Effector memory CD4-positive, alpha-beta T cell (primary cell): ENCODE measurements around the gene FLII.

Source experiments
- DNase-seq, 3 donors: peaks; one replicate each; pipeline ENCODE4 v3.0.0-alpha.2; 2020
- H3K27ac ChIP-seq: 2 replicates; pipeline ENCODE4 v1.7.0; 2013; ENCODE audit warnings: mild to moderate bottlenecking, low read length, moderate library complexity; ENCODE audit not compliant: insufficient read depth, poor library complexity, severe bottlenecking
- H3K27me3 ChIP-seq: replicated peaks from 2 replicates; pipeline ENCODE4 v1.7.0; 2013; ENCODE audit warnings: mild to moderate bottlenecking, low read length; ENCODE audit not compliant: insufficient read depth, control insufficient read depth, poor library complexity, severe bottlenecking
- H3K36me3 ChIP-seq: 2 replicates; pipeline ENCODE4 v1.7.0; 2013; ENCODE audit warnings: mild to moderate bottlenecking, low read length, moderate library complexity; ENCODE audit not compliant: control insufficient read depth, insufficient read depth
- H3K4me1 ChIP-seq: 2 replicates; pipeline ENCODE4 v1.7.0; 2013; ENCODE audit warnings: low read length, mild to moderate bottlenecking; ENCODE audit not compliant: control insufficient read depth, insufficient read depth, poor library complexity, severe bottlenecking
- H3K4me3 ChIP-seq: 2 replicates; pipeline ENCODE4 v1.7.0; 2013; ENCODE audit warnings: low read length, low read depth, mild to moderate bottlenecking; ENCODE audit not compliant: insufficient read depth, poor library complexity, severe bottlenecking
- H3K9me3 ChIP-seq: 2 replicates; pipeline ENCODE4 v1.7.0; 2013; ENCODE audit warnings: mild to moderate bottlenecking, low read length, moderate library complexity; ENCODE audit not compliant: control insufficient read depth

FLII gene

GRCh38 chr17:18245038-18245776, 13.3 kb downstream of the FLII start:
- H3K4me3 ChIP-seq, result no peak overlapping the region
- no peaks in the 10 kb centered on the region for H3K9me3 ChIP-seq
- H3K27me3 ChIP-seq, result no peaks in the 10 kb centered on the region
- no peak for DNase-seq
- no peaks in the 10 kb centered on the region for H3K4me1 ChIP-seq
- no peak overlapping the region for H3K27ac ChIP-seq
- peaks cover 50% of the 10 kb centered on the region for H3K36me3 ChIP-seq

- H3K36me3 ChIP-seq, result peaks cover 34% of the 10 kb centered on the region
- no peak overlapping the region for H3K4me3 ChIP-seq
- no peaks in the 10 kb centered on the region for H3K9me3 ChIP-seq
Measured at GRCh38 chr17:18241229-18241871, 17.2 kb downstream of the FLII start.

GRCh38 chr17:18240449-18240848, 18.1 kb downstream of the FLII start:
- DNase-seq, result no peak
- Histone ChIP-seq H3K36me3 (peaks cover 25% of the 10 kb centered on the region), H3K27ac (no peak overlapping the region), H3K9me3 (no peaks in the 10 kb centered on the region), H3K4me3 (no peak overlapping the region), H3K4me1 (no peaks in the 10 kb centered on the region), H3K27me3 (no peaks in the 10 kb centered on the region)

More at GRCh38 chr17:18241229-18241871, 17.2 kb downstream of the FLII start:
- Histone ChIP-seq H3K27ac (no peak overlapping the region), H3K4me1 (no peaks in the 10 kb centered on the region), H3K27me3 (no peaks in the 10 kb centered on the region)
- no peak for DNase-seq

DNA sequence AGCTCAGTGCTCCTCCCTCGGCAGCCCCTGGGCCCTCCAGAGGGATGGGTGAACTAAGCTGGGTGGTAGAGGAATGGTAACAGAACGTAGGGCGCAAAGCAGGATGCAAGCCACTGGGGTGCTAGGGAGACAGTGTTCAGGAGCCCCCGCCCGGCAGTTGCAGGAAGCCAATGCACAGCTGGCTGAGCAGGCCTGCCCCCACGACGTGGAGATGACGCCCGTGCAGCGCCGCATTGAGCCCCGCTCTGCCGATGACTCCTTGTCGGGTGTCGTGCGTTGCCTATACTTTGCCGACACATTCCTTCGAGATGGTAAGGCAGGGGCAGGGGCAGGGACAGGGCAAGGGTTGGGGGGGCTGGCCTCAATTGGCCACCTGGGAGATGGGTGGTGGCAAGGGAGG, 20.2 kb downstream of the FLII start:
- no peak for DNase-seq
- Histone ChIP-seq H3K36me3 (peaks cover 31% of the 10 kb centered on the region), H3K4me3 (no peak overlapping the region), H3K27me3 (no peaks in the 10 kb centered on the region), H3K27ac (no peak overlapping the region), H3K4me1 (no peaks in the 10 kb centered on the region), H3K9me3 (no peaks in the 10 kb centered on the region)

DNA sequence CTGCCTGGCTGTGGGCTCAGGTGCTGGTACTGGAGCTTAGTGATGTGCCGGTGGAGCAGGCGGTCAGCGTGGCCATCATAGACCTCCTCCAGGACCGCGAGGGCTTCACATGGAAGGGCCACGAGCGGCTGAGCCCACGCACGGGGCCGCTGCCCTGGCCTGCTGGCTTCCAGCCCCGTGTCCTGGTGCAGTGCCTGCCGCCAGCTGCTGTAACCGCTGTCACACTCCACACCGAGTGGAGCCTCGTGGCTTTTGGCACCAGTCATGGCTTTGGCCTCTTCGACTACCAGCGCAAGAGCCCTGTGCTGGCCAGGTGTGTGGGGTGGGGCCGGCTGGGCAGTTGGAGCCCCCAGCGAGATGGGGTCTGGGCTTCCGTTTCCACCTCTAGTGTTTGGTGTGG, 21.1 kb downstream of the FLII start:
- Histone ChIP-seq H3K36me3 (peaks cover 38% of the 10 kb centered on the region), H3K27ac (no peak overlapping the region), H3K27me3 (no peaks in the 10 kb centered on the region), H3K4me1 (no peaks in the 10 kb centered on the region), H3K4me3 (no peak overlapping the region), H3K9me3 (no peaks in the 10 kb centered on the region)
- DNase-seq, result no peak

DNA sequence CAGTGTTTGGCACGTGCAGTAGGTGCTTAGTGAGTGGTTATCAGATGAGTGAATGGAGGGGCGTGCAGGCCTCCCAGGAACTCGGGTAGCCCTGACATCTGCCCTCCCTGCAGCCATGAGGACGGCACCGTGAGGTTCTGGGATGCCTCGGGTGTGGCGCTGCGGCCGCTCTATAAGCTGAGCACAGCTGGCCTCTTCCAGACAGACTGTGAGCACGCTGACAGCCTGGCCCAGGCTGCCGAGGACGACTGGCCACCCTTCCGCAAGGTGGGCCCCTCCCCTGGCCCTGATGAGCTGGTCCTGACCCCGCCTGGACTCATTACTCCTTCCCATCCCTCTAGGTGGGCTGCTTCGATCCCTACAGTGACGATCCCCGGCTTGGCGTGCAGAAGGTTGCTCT, 22.0 kb downstream of the FLII start:
- Histone ChIP-seq H3K36me3 (peaks cover 40% of the 10 kb centered on the region), H3K9me3 (no peaks in the 10 kb centered on the region), H3K4me3 (no peak overlapping the region), H3K27me3 (no peaks in the 10 kb centered on the region), H3K27ac (no peak overlapping the region), H3K4me1 (no peaks in the 10 kb centered on the region)
- no peak for DNase-seq

GRCh38 chr17:18235743-18236256, 22.7 kb downstream of the FLII start:
- no peaks in the 10 kb centered on the region for H3K4me1 ChIP-seq
- peaks cover 40% of the 10 kb centered on the region for H3K36me3 ChIP-seq
- H3K27me3 ChIP-seq, result no peaks in the 10 kb centered on the region
- DNase-seq, result no peak
- H3K4me3 ChIP-seq, result no peak overlapping the region
- no peaks in the 10 kb centered on the region for H3K9me3 ChIP-seq
- H3K27ac ChIP-seq, result no peak overlapping the region

DNA sequence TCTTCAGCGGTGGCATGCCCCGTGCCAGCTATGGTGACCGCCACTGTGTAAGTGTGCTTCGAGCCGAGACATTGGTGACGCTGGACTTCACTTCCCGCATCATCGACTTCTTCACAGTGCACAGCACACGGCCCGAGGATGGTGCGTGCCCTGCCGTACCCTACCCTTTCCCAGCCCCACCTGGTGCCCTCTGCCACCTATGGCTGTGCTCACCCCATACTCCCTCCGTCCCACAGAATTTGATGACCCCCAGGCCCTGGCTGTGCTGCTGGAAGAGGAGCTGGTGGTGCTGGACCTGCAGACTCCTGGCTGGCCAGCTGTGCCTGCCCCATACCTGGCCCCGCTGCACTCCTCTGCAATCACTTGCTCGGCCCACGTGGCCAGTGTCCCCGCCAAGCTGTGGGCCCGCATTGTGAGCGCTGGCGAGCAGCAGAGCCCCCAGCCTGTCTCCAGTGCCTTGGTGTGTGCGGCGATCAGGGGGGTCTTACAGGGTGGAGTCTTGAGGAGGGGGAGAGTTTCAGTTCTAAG, 23.6 kb downstream of the FLII start:
- no peak for DNase-seq
- Histone ChIP-seq H3K27ac (no peak overlapping the region), H3K9me3 (no peaks in the 10 kb centered on the region), H3K4me1 (no peaks in the 10 kb centered on the region), H3K36me3 (peaks cover 40% of the 10 kb centered on the region), H3K27me3 (no peaks in the 10 kb centered on the region), H3K4me3 (no peak overlapping the region)

DNA sequence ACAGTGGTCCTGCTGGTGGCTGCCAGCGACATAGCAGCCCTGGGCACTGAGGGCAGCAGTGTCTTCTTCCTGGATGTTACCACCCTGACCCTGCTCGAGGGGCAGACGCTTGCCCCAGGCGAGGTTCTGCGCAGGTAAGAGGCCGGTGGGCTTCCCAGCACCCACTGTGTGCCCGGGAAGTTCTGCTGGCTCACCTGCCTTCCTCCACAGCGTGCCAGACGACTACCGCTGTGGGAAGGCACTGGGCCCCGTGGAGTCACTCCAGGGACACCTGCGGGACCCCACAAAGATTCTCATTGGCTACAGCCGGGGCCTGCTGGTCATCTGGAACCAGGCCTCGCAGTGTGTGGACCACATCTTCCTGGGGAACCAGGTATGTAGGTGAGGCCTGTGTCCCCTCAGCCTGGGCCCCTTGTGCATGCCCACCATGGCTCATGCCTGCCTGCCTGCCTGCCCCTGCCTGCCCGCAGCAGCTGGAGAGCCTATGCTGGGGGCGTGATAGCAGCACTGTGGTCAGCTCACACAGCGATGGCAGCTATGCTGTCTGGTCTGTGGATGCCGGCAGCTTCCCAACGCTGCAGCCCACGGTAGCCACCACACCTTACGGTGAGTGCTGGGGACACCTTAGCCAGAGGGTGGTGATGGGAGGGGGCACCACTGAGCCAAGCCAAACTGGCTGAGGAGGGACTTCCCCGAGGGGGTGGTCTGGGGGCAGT, 24.6 kb downstream of the FLII start:
- no peak overlapping the region for H3K27ac ChIP-seq
- H3K4me1 ChIP-seq, result no peaks in the 10 kb centered on the region
- no peak overlapping the region for H3K4me3 ChIP-seq
- DNase-seq, result no peak
- H3K9me3 ChIP-seq, result no peaks in the 10 kb centered on the region
- no peaks in the 10 kb centered on the region for H3K27me3 ChIP-seq
- peaks cover 37% of the 10 kb centered on the region for H3K36me3 ChIP-seq
